Activated T-cell treated with anti-CD3 and anti-CD28 coated beads for 4 hours (primary cell): Measurements from ENCODE around the gene PRLH.

Source experiments
- DNase-seq: peaks from one replicate; pipeline ENCODE4 v3.0.0-alpha.2; 2020

The PRLH gene

GRCh38 chr2:237540223-237540775 is 26.1 kb upstream of the PRLH start:
- no peak for DNase-seq

- DNase-seq: no peak
Observed at GRCh38 chr2:237540823-237541222, 25.6 kb upstream of the PRLH start.

GRCh38 chr2:237541243-237541642 is 25.1 kb upstream of the PRLH start:
- no peak for DNase-seq

GRCh38 chr2:237542001-237542704 is 24.2 kb upstream of the PRLH start:
- DNase-seq: no peak

- DNase-seq: no peak
Observed at GRCh38 chr2:237546040-237546875, 20.1 kb upstream of the PRLH start.

- DNase-seq: no peak
Observed at GRCh38 chr2:237546876-237547395, 19.4 kb upstream of the PRLH start.

- DNase-seq: no peak
Observed at GRCh38 chr2:237547841-237548416, 18.4 kb upstream of the PRLH start.

GRCh38 chr2:237549216-237549615 is 17.2 kb upstream of the PRLH start:
- DNase-seq: no peak

GRCh38 chr2:237549643-237550415 is 16.5 kb upstream of the PRLH start:
- DNase-seq: no peak

- no peak for DNase-seq
Observed at GRCh38 chr2:237551071-237551574, 15.3 kb upstream of the PRLH start.

GRCh38 chr2:237552908-237553307 is 13.5 kb upstream of the PRLH start:
- DNase-seq: no peak

- DNase-seq: no peak
Observed at GRCh38 chr2:237553948-237554347, 12.4 kb upstream of the PRLH start.

GRCh38 chr2:237555560-237555959 is 10.8 kb upstream of the PRLH start:
- no peak for DNase-seq

GRCh38 chr2:237556773-237557632 is 9.4 kb upstream of the PRLH start:
- DNase-seq: peak; percentile 9

GRCh38 chr2:237557633-237558015 is 8.8 kb upstream of the PRLH start:
- DNase-seq: no peak

GRCh38 chr2:237558961-237559641 is 7.3 kb upstream of the PRLH start:
- no peak for DNase-seq

GRCh38 chr2:237561221-237561620 is 5.2 kb upstream of the PRLH start:
- DNase-seq: no peak

- no peak for DNase-seq
Observed at GRCh38 chr2:237563816-237564215, 2.6 kb upstream of the PRLH start.

GRCh38 chr2:237564526-237565131 is 1.7 kb upstream of the PRLH start:
- no peak for DNase-seq

- DNase-seq: no peak
Observed at GRCh38 chr2:237565974-237566373, 400 bp upstream of the PRLH start.
